ENCODE measurements around the gene TRIM21. TPM values are rescaled to one million over a fixed set of nuclear protein-coding genes. Genes with fewer than 3 reads are reported as not detected.

Gene TRIM21
- total and polyA plus RNA-seq, 9 of the 15 experiments (the other 6 are each of a cell fraction or from before 2014, with no cell fraction given), result 9.2 to 21.1 (median 10.8) TPM

DNA sequence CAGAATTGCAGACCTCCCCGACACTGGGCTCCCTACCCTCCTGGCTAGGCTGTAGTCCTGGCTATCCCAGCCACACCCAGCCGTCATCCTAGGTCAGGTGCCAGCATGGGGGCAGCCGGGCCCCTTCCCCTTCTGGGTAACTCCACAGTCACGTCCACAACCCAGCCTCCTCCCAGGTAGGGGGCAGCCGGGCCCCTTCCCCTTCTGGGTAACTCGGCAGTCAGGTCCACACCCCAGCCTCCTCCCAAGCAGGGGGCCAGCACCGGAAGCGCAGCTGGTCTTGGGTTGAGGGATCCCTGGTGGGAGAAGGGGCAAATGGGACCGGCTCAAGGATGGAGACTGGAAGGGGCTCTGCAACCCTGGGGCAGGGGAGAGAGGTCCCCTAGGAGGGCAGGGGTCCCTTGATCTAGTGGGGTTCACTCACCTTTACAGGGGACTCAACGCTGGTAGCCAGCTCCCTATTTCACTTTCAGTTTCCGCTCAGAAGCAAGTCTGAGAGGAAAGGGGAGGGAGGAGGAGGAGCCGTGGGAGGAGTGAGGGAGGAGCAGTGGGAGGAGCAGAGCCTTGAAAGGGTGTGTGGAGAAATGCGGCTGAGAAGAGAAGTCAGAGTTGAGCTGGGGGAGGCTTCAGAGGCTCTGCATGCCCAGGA lies at the start of gene TRIM21 (continued):
- TF ChIP-seq, protein P1, sequence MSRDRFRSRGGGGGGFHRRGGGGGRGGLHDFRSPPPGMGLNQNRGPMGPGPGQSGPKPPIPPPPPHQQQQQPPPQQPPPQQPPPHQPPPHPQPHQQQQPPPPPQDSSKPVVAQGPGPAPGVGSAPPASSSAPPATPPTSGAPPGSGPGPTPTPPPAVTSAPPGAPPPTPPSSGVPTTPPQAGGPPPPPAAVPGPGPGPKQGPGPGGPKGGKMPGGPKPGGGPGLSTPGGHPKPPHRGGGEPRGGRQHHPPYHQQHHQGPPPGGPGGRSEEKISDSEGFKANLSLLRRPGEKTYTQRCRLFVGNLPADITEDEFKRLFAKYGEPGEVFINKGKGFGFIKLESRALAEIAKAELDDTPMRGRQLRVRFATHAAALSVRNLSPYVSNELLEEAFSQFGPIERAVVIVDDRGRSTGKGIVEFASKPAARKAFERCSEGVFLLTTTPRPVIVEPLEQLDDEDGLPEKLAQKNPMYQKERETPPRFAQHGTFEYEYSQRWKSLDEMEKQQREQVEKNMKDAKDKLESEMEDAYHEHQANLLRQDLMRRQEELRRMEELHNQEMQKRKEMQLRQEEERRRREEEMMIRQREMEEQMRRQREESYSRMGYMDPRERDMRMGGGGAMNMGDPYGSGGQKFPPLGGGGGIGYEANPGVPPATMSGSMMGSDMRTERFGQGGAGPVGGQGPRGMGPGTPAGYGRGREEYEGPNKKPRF (IDR thresholded peaks at IDR 0.05; ENCODE audit: low read depth, low read length), result no peak
- no peak for TF ChIP-seq TBL1XR1 (IDR thresholded peaks at IDR 0.05; ENCODE audit: low read length in 2 of 2)
- no peak for TF ChIP-seq CAMTA2 (CRISPR knock-in tag; conservative IDR thresholded peaks at IDR 0.05)
- no peak for TF ChIP-seq ATF7 (IDR thresholded peaks at IDR 0.05)
- no peak for TF ChIP-seq KDM5B (IDR thresholded peaks at IDR 0.05; ENCODE audit: insufficient replicate concordance, low read depth, low read length)
- no peak for TF ChIP-seq TRIM24 (IDR thresholded peaks at IDR 0.05)
- TF ChIP-seq ZBTB8A (IDR thresholded peaks at IDR 0.05; ENCODE audit: partially characterized antibody), result no peak
- no peak for TF ChIP-seq ARNT (IDR thresholded peaks at IDR 0.05)
- TF ChIP-seq, protein P2, sequence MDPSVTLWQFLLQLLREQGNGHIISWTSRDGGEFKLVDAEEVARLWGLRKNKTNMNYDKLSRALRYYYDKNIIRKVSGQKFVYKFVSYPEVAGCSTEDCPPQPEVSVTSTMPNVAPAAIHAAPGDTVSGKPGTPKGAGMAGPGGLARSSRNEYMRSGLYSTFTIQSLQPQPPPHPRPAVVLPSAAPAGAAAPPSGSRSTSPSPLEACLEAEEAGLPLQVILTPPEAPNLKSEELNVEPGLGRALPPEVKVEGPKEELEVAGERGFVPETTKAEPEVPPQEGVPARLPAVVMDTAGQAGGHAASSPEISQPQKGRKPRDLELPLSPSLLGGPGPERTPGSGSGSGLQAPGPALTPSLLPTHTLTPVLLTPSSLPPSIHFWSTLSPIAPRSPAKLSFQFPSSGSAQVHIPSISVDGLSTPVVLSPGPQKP (CRISPR knock-in tag; IDR thresholded peaks at IDR 0.05), result no peak
- TF ChIP-seq BCOR (IDR thresholded peaks at IDR 0.05), result no peak
- TF ChIP-seq, protein P3, sequence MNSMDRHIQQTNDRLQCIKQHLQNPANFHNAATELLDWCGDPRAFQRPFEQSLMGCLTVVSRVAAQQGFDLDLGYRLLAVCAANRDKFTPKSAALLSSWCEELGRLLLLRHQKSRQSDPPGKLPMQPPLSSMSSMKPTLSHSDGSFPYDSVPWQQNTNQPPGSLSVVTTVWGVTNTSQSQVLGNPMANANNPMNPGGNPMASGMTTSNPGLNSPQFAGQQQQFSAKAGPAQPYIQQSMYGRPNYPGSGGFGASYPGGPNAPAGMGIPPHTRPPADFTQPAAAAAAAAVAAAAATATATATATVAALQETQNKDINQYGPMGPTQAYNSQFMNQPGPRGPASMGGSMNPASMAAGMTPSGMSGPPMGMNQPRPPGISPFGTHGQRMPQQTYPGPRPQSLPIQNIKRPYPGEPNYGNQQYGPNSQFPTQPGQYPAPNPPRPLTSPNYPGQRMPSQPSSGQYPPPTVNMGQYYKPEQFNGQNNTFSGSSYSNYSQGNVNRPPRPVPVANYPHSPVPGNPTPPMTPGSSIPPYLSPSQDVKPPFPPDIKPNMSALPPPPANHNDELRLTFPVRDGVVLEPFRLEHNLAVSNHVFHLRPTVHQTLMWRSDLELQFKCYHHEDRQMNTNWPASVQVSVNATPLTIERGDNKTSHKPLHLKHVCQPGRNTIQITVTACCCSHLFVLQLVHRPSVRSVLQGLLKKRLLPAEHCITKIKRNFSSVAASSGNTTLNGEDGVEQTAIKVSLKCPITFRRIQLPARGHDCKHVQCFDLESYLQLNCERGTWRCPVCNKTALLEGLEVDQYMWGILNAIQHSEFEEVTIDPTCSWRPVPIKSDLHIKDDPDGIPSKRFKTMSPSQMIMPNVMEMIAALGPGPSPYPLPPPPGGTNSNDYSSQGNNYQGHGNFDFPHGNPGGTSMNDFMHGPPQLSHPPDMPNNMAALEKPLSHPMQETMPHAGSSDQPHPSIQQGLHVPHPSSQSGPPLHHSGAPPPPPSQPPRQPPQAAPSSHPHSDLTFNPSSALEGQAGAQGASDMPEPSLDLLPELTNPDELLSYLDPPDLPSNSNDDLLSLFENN (IDR thresholded peaks at IDR 0.05; ENCODE audit: low read depth in 2 of 2, low read length in 2 of 2), result no peak
- no peak for TF ChIP-seq ZNF217 (CRISPR knock-in tag; IDR thresholded peaks at IDR 0.05)
- TF ChIP-seq HDAC2 (IDR thresholded peaks at IDR 0.05), result peak; percentile 48; the same call in 1 of the 2 replicates
- TF ChIP-seq, protein P4, sequence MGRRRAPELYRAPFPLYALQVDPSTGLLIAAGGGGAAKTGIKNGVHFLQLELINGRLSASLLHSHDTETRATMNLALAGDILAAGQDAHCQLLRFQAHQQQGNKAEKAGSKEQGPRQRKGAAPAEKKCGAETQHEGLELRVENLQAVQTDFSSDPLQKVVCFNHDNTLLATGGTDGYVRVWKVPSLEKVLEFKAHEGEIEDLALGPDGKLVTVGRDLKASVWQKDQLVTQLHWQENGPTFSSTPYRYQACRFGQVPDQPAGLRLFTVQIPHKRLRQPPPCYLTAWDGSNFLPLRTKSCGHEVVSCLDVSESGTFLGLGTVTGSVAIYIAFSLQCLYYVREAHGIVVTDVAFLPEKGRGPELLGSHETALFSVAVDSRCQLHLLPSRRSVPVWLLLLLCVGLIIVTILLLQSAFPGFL (CRISPR knock-in tag; IDR thresholded peaks at IDR 0.05), result no peak
- no peak for TF ChIP-seq CREM (IDR thresholded peaks at IDR 0.05; ENCODE audit: low read depth)
- no peak for TF ChIP-seq TCF7 (IDR thresholded peaks at IDR 0.05; ENCODE audit: borderline replicate concordance)
- no peak for TF ChIP-seq ZKSCAN8 (CRISPR knock-in tag; IDR thresholded peaks at IDR 0.05)
- no peak for TF ChIP-seq PPARD (CRISPR knock-in tag; IDR thresholded peaks at IDR 0.05)
